Pulmonary artery endothelial cell (primary cell): ENCODE results near the gene ENTREP3. TPM values are rescaled to one million over a fixed set of nuclear protein-coding genes. Genes with fewer than 3 reads are reported as not detected.

Experiments
- DNase-seq: peaks from one replicate; pipeline ENCODE4 v3.0.0-alpha.2; 2011; ENCODE audit warnings: low read depth, low spot score
- total RNA-seq: library from RNA; depleted of rRNA; stranded (reverse); fragments of >200 nt; gene quantifications from 2 replicates; pipeline ENCODE4 v1.2.3, GENCODE V29; 2014

The ENTREP3 gene
- total RNA-seq, 1 donor from 2014 or later: 4.9 TPM

DNA sequence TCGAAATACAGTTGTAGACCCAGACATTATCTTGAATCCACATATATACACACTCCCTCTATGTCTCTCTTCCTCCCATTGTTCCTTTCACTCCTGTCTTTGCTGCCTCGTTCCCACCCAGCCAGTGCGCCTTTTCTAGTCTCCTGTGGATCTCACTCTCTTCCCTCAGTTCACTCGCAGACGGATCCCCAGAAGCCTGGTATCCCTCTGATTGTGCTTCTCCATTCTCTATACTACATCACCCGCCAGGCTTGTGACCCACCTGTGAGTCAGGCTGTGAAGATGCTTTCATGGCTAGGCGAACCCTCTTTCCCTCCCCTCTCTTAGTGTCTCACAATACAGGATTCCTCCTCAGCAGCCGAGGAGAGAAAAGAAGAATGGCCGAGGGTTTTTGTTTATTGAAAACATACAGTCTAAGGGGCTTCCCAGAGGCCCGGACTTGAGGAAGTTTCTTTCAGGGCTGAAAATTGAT, 23.4 kb upstream of the ENTREP3 start:
- DNase-seq: no peak

DNA sequence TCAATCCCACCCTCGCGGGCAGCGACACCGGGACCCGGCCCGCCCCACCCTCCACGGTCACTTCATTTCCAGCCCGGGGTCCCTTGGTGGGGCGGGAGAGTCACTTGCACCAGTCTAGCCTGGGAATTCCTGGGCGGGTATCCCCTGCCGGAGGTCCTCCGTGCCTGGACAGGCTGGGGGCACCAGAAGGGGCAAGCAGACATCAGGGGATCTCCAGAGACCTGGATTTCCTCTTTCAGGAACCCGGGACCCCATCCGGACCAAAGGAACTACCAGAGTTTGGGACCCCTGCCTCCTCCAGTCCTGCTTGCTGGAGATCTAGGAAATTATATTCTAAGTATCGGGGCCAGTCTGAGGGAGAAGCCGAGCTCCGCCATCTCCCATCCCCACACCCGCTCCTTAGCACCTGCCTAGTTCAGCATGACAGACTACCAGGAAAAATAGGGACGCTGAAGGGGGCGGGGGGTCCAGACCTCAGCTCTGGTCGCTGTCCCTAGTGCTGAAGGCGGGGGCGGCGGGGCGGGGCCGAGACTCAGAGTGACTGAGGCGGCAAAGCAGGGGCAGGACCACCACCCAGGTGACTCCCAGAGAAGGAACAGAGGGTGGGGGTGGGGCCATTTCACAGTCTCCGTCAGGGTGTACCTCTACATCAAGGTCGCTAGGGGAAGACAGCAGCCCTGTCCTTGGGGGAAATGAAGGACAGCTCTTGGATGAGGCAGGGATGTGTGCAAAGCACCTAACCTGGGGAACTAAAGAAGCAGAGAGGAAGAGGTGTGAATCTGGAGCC, 22.8 kb upstream of the ENTREP3 start:
- no peak for DNase-seq

- DNase-seq: peak; percentile 81
Measured at GRCh38 chr1:155277070-155277901, 22.0 kb upstream of the ENTREP3 start, which contains the start of gene HCN3. TSS of gene HCN3 (plus strand) at chr1:155277463. CDS start at chr1:155277591, 128 bp downstream.

GRCh38 chr1:155273343-155274245, 18.3 kb upstream of the ENTREP3 start, which contains the start of gene CLK2:
TSS of gene CLK2 (minus strand) at chr1:155273504. CDS start at chr1:155270977, 2,527 bp downstream.
- DNase-seq: peak; percentile 80

DNA sequence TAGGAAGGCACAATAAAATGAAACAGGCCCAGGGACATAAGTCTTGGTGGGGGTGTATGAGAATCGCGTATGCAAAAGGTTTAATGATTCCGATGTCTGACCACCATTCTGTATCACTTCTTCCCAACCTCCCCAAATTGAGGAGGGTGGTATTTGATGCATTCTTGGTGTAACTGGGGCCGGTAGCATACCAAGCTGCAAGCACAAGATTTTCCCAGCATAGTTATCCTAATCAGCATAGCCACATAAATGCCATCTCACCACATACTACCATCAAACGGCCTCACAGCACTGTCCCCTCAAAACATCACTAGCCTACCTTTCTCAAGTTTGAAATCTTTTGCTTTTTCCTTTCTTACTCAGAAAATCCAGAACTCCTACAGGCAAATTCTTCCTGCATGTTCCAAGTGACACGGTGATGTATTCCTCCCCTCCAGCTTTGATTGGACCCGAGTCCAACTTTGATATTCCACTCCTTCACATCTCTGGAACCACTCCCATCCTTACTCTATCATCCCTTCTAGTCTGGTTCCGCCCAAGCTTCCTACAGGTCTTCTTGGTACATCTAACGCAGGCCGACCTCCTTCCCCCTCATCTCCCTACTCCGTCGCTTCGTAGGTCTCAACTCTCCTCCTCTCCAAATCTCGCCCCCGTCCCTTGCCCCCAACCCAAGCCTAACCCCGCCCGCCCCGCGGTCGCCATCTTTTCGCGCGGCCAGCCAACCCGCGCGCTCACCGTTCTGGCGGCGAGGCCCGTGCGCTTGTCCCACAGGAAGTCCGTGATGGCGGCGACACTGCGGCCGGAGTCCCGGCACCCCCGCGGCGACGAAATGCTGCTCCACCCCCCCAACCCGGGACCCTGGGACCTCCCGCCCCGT, 17.4 kb upstream of the ENTREP3 start:
- no peak for DNase-seq

- DNase-seq: no peak
Measured at GRCh38 chr1:155269381-155269780, 14.1 kb upstream of the ENTREP3 start.

- DNase-seq: no peak
Measured at GRCh38 chr1:155268630-155269029, 13.3 kb upstream of the ENTREP3 start.

- no peak for DNase-seq
Measured at GRCh38 chr1:155267373-155267772, 12.1 kb upstream of the ENTREP3 start.

DNA sequence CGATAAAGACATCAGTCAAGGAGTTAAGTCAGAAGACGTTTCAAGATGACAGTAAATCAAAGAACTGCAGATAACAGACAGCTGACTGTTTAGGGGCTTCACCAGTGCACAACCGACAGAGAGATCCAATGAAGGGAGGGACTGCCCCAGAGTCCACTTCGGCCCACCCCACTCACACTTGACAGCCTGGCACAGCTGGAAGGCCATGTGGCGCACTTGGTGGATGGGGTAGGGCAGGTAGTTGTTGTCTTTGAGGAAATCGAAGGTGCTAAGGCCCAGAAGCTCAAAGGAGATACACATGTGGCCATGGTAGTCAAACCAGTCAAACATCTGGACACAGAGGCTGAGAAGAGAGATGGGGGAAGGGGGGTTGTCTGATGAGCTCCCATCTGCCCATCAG, 11.3 kb upstream of the ENTREP3 start:
- no peak for DNase-seq

DNA sequence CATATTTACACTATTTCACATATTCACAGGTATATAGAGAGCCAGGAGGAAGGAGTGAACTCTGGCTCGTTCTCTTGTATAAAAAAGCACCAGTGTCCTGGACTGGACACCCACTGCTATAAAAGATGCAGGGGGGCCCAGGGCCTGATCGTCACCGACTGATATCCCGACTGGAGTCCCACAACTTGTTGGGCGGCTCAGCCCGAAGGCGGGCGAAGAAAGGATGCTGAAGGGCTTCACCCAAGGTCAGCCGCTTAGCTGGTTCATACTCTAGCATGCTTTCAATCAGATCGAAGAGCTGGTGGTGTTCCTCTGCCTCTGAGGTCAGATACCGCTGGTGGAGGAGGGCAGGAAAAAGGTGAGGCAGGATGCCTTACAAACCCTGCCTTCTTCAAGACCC, 7.8 kb upstream of the ENTREP3 start:
- no peak for DNase-seq

DNA sequence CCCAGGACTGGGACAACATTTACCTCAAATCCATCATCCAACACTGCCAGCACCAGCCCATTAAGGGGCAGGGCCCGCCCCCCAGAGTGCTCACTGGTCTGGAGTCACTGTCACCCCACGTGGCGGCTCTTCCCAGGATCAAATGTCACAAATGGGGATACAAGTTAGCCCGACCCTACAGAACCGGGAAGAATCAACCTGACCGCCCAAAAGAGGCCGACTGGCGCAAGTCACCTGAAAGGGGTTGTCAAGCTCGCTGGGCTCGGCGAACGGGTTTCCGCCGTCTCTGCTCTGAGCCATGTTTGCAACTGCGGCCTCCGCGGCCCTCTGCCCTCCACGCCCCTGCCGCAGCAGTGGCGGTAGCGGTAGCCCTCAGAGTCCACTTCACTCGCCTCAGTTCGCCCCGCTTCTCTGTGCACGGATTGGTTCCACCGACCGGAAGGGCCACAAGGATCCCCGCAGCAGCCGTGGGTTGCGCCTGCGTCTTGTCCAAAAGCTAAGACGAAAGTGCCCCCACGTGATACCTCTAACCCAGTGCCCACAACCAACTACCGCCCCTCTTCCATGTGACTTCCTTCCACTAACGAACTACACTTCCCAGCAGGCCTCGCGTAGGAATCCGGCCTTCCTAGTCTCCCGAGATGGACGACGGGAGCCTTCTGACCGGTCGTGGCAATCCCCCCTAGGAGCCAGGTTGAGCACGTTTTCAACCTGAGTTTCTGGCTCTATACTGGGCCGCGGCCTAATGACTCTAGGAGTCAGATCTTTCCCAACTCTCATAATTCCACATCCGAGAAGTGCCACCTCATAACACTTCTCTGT, 6.8 kb upstream of the ENTREP3 start, which contains the start of gene SCAMP3:
TSS of gene SCAMP3 (minus strand) at position 509 of the 822 bp plus-strand sequence. CDS start at position 300, 209 bp downstream.
- peak; percentile 96 for DNase-seq

- no peak for DNase-seq
Measured at GRCh38 chr1:155261493-155261851, 6.2 kb upstream of the ENTREP3 start.

GRCh38 chr1:155260276-155260675, 5.0 kb upstream of the ENTREP3 start:
- no peak for DNase-seq

- DNase-seq: no peak
Measured at GRCh38 chr1:155256058-155256852, 972 bp upstream of the ENTREP3 start.

GRCh38 chr1:155254714-155255242, 505 bp downstream of the ENTREP3 start:
- DNase-seq: no peak

GRCh38 chr1:155254228-155254713, 1.0 kb downstream of the ENTREP3 start:
- DNase-seq: no peak

- no peak for DNase-seq
Measured at GRCh38 chr1:155253797-155254196, 1.5 kb downstream of the ENTREP3 start.

- no peak for DNase-seq
Measured at GRCh38 chr1:155253208-155253607, 2.1 kb downstream of the ENTREP3 start.
